NCI-H1694 (cell line): ENCODE measurements around the gene KCP.

Experiments used
- DNase-seq: peaks from one replicate; lab custom pipeline; 2025; lab: John Stamatoyannopoulos, UW

The KCP gene

GRCh38 chr7:128906001-128906765 is 4.3 kb downstream of the KCP start:
- no peak for DNase-seq

- peak; percentile 63 for DNase-seq
These were observed 5.9 kb downstream of the KCP start for GRCh38 chr7:128904381-128905197.

DNA sequence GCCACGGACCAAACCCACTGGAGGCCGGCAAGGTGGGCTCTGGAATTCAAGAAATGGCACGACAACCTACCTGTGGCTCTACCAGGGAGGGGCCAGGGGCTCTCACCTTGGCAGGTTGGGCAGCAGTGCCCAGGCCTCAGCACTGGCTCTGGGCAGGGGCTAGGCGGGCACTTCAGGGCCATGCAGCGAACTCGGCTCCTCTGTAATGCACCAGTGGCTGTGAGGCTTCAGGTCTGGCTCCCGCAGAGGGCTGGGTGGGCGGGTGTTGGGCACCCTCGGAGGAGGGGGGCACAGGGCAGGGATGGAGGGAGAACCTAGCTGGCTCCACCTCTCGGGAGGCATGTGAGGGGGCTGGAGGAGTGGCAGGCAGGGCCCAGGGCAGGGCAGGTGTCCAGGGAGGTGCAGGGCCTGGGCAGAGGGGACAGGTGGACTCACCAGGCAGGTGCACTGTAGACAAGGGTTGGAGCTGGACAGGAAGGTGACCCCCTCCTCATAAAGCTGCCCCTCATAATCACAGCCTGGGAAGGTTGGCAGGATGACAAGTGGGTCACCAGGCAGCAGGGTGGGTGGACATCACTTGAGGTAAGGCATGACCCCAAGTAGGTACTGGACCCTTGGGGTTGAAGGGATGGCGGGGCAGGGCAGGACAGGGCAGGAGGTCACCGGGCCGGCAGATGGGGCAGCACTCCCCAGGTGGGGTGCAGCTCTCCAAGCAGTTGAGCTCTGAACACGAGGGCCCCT is 6.7 kb downstream of the KCP start:
- DNase-seq = no peak

DNA sequence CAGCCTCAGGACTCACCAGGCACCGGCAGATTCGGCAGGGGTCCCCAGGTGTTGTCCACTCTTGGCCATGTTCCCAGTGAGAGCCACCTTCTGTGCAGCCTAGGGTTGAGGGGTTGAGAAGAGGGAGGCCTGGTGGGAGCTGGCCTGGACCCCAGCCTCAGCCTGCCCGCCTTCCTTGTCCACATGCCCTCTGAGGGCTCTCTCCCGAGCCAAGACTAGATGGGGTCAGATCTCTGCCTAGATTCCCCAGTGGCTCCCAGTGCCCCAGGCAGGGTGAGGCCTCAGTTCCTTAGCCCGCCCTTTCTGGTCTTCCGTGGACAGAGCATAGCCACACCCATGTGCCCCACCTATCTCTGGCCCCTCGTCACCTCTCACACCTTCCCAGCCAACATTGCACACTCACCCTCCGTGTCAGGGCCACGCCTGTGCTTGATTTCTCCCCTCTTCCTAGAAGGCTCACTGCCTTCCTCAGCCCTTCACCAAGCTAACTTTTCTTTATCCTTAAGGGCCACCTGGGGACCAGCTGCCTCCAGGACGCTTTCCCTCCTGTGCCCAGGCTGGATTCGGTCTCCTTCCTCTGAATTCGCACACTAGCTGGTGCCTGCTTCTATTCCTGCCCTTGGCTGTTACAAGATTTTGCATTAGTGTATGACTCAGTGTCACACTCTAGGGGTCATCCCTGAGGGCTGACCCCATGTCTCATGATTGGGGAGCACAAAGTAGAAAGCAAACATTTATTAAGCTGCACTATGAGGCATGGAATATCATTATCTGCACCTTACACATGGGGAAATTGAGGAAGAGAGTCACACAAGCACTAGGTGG is 7.5 kb downstream of the KCP start:
- no peak for DNase-seq

DNA sequence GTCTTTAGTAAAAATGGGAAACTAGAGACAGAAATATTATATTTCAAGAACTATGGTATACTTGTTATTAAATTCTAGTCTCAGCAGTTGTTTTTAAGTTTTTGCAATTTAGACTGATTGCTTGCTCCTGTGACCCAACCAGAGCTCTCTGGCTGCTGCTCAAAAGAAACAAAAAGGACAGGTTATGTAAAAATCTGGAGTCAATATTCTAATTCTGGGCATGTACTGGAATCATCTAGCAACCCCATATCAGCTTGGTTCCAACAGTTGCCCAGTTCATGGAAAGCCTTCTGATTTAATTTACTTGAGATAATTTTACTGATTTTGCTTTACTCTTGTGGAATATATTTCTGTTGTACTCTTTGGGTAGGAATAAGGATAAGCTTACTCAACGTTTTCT is 10.3 kb downstream of the KCP start:
- no peak for DNase-seq

GRCh38 chr7:128899392-128899791 is 11.1 kb downstream of the KCP start:
- no peak for DNase-seq

- DNase-seq = no peak
These were observed 15.2 kb downstream of the KCP start for GRCh38 chr7:128895320-128895719.

- no peak for DNase-seq
These were observed 16.4 kb downstream of the KCP start for GRCh38 chr7:128894101-128894440.

DNA sequence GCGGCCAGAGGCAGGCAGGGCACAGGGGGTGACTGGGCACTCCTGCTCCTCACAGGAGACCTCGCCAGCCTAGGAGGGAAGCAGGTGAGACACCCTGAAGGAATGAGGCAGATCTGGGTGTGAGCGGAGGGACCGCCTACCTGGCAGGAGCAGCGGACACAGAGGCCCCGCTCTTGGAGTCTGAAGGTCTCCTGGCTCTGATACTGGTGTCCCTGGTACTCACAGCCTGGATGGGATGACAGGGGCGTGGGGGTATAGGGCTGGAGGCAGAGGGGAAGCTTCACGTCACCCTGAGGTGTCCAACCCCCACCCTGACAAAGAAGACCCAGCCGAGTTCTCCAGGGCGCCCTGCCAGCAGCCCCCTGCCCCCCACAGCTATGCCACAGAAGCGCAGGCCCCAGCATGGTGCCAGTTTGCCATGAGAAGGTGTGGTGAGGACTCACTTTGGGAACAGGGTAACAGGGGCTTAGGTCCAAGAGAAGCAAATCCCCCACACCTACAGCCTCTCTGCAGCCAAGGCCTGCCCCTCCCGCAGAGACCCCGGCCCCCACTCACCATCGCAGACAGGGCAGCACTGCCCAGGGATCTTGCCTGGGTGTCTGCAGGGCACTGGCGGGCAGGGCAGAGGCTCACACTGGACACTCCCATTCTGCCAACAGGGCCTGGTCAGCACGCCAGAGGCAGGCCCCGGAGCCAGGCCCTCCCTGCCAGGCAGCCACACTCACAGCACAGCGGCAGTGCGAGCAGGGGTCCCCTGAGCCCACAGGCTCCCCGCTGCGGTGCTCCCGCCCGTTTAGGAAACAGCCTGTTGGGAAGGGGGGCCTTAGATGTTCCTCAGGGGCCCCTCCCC is 17.0 kb downstream of the KCP start:
- no peak for DNase-seq

DNA sequence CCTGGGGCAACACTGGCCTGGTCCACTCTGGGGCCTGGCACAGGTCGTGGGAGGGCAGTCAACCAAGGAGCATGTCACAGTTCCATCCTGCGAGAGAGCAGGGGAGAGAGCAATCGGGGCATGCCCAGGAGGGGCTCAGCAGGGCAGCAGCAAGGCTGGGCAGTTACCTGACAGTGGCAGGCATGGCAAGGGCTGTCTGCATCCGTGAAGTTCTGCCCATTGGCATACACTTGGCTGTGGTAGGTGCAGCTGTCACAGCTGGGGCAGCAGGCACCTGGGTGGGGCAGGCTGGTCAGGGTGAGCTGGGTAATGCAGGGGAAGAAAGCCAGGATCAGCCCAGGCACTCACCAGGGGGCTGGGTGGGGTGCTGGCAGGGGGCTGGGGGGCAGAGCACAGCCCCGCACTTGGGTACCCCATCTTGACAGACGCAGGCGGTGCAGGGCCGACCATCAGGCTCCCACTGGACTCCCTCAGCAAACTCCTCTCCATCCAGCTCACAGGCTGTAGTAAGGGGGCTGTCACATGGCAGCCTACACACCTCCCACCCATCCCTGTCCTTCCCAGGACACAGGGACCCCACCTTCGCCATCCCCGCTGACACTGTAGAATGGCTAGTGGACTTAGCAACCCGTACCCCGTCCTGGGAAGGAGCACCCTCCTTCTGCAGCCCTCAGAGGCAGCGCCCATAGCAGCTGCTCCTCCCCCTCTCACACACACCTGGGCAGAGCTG is 17.8 kb downstream of the KCP start:
- DNase-seq = no peak

GRCh38 chr7:128891942-128892269 is 18.6 kb downstream of the KCP start:
- DNase-seq = no peak

DNA sequence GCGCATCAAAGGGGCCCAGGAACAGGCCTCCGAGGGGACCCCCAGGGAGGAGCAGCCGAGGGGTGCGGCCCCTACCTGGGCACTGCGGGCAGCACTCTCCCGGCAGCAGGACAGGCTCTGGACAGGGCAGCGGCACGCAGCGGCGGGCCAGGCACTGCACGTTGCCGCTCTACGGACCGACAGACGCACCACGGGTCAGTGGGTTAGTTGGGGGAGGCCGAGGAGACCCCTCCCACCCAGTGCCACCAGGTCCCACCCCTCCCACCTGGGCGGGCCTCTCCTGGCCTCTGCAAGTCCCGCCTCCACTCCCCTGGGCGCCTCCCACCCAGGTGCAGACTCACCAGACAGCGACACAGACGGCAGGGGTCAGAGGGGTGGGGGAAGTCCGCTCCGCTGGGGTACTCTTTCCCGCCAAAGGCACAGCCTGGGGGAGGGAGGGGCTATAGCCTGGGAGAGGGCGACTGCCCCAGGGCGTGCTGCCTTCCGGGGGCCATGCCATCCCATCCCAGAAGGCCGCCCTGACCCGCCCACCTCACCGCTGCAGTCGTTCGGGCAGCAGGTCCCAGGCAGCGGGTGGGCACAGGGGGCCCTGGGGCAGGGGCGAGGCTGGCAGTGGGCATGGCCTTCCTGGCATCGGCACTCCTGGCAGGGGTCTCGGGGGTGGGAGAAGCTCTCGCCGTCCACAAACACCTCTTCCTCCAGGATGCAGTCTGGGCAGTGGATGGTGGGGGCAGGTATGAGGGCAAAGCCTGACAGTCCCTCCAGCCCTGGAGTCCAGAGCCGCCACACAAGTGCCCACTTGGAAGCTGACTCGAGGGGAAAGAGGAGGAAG is 19.2 kb downstream of the KCP start:
- DNase-seq = no peak

DNA sequence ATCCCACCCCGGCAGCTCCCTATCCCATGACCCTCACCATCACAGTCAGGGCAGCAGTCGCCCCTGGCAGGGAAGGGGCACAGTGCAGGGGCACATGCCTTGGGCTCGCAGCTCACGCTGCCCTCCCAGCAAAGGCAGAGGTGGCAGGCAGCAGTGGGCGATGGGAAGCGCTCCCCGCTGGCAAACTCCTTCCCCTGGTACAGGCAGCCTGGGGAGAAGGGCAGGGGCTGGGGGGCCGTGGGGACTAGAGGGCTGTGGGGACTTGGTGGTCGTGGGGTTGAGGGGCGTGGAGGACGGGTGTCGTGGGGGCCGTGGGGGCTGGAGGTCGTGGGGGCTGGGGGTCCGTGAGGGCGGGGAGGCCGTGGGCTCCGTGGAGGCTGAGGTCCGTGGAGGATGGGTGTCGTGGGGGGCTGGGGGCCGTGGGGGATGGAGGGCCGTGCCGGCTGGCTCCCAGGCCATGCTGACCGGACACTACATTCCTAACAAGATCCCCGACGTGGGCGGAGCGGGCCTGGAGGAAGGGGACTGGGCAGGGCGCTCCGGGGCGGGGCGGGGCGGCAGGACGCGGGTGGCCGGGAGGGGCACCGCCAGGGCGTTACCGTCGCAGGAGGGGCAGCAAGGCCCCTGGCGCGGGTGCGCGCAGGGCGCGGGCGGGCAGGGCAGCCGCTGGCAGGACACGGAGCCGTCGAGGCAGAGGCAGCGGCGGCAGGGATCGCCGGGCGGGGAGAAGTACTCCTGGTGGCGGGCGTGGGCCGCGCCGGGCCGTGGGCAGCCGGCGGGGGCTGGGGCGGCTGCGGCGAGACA is 20.0 kb downstream of the KCP start:
- no peak for DNase-seq

GRCh38 chr7:128889121-128889520 is 21.4 kb downstream of the KCP start:
- DNase-seq = no peak

DNA sequence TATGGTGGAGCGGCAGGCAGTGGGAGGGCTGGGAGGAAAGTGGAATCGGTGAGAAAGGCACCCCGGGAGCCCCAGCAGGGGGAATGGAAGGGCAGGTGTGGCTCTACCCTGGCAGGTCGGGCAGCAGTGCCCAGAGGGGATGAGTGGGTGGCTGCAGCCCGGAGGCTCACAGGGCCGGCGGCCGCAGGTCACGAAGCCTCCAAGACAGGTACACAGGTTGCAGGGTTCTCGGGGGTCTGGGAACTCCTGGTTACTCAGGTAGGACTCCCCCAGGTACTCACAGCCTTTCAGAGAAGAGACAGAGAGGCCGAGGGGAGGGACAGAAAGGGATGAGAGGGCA is 21.8 kb downstream of the KCP start:
- no peak for DNase-seq

DNA sequence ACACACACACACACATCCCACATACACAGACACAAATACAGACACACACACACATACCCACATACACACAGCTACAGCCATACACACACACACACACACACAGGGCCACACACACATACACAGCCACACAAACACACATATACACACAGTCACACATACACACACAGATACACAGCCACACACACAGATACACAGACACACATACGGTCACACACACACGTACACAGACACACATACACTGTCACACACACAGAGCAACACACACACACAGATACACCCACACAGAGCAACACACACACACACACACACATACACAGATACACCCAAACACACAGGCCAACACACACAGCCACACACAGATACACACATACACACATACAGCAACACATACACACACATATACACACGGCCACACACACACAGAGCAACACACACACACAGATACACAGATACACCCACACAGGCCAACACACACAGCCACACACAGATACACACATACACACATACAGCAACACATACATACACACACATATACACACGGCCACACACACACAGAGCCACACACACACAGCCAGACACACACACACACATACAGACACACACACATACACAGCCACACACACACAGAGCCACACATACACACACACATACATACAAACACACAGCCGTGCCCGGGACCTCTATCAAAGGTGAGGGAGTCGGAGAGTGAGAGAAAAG is 22.3 kb downstream of the KCP start:
- DNase-seq = no peak

GRCh38 chr7:128887169-128888038 is 23.1 kb downstream of the KCP start:
- no peak for DNase-seq
